Activated T-helper 17 cell treated with anti-CD3 and anti-CD28 coated beads, Interleukin-2, amount 50 U/mL, for 72 hours (primary cell): Measurements from ENCODE around the gene TDRD1. TPM values are rescaled to one million over a fixed set of nuclear protein-coding genes. Genes with fewer than 3 reads are reported as not detected.
"Not testable (repeated sequence)": the region's sequence is repeated elsewhere in the genome, so short reads cannot be mapped to it uniquely, and the experiment has no call there.

ENCODE experiments used
- ATAC-seq: fragments of 150-1000 bp; cut with Tn5 transposase; replicated peaks from 2 replicates; pipeline ENCODE4 v1.10.0; 2021; ENCODE audit warnings: mild to moderate bottlenecking, moderate library complexity
- H3K27ac Mint-ChIP-seq: one replicate; pipeline ENCODE4 v1.8.0; 2022; ENCODE audit warnings: mixed read lengths
- H3K27me3 Mint-ChIP-seq: one replicate; pipeline ENCODE4 v1.8.0; 2022; ENCODE audit warnings: mixed read lengths
- H3K36me3 Mint-ChIP-seq: one replicate; pipeline ENCODE4 v1.8.0; 2022; ENCODE audit warnings: low read depth, mild to moderate bottlenecking, mixed read lengths
- H3K4me1 Mint-ChIP-seq: one replicate; pipeline ENCODE4 v1.8.0; 2022; ENCODE audit warnings: mixed read lengths
- H3K4me3 Mint-ChIP-seq: one replicate; pipeline ENCODE4 v1.8.0; 2022; ENCODE audit warnings: mild to moderate bottlenecking, mixed read lengths
- H3K9me3 Mint-ChIP-seq: one replicate; pipeline ENCODE4 v1.8.0; 2022; ENCODE audit warnings: mixed read lengths
- total RNA-seq, 2 donors: library from RNA; stranded (reverse); gene quantifications; one replicate each; pipeline ENCODE4 v1.2.3, GENCODE V29; 2022

TDRD1 gene
- under 1 TPM; 0.09 to 0.48 TPM for total RNA-seq

DNA sequence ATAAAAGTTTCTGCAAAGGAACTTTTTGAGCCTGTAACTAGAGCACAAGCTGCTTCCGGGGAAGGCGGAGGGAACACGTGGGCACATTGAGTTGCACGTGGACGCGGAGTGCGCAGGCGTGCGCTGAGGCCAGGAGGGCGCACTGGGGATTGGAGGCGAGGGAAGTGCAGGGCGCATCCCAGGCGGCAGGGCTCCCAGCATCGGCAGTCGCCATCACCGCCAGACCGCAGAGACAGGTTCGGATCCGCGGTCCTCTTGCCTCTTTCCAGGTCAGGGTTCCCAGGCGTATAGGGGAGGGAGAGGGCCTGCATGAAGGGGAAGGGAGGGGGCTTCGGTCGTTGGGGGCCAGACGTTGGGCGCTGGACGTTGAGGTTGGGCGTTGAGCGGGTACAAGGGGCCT, at the start of gene TDRD1:
Gene TDRD1 (plus strand): TSS at position 206 of the 400 bp plus-strand sequence. CDS start 8,479 bp downstream, outside the sequence.
- Mint-ChIP-seq H3K4me3 (no peak within 1 kb of the TSS), H3K4me1 (peaks cover 14% of the 10 kb centered on the region), H3K27ac (no peak within 1 kb of the TSS), H3K36me3 (no peaks in the 10 kb centered on the region), H3K9me3 (no peaks in the 10 kb centered on the region), H3K27me3 (no peaks in the 10 kb centered on the region)
- no peak for ATAC-seq

- no peak overlapping the region for H3K27ac Mint-ChIP-seq
- no peaks in the 10 kb centered on the region for H3K9me3 Mint-ChIP-seq
- peaks cover 93% of the 10 kb centered on the region for H3K36me3 Mint-ChIP-seq
- H3K4me1 Mint-ChIP-seq: no peaks in the 10 kb centered on the region
- ATAC-seq: no peak
- H3K4me3 Mint-ChIP-seq: no peak overlapping the region
- no peaks in the 10 kb centered on the region for H3K27me3 Mint-ChIP-seq
These were observed 48.1 kb upstream of the TDRD1 start for GRCh38 chr10:114131094-114131493.

GRCh38 chr10:114135476-114135875, 43.7 kb upstream of the TDRD1 start:
- Mint-ChIP-seq H3K4me1 (no peaks in the 10 kb centered on the region), H3K27ac (no peak overlapping the region), H3K4me3 (no peak overlapping the region), H3K36me3 (peaks cover 87% of the 10 kb centered on the region), H3K27me3 (no peaks in the 10 kb centered on the region), H3K9me3 (no peaks in the 10 kb centered on the region)
- ATAC-seq: no peak

DNA sequence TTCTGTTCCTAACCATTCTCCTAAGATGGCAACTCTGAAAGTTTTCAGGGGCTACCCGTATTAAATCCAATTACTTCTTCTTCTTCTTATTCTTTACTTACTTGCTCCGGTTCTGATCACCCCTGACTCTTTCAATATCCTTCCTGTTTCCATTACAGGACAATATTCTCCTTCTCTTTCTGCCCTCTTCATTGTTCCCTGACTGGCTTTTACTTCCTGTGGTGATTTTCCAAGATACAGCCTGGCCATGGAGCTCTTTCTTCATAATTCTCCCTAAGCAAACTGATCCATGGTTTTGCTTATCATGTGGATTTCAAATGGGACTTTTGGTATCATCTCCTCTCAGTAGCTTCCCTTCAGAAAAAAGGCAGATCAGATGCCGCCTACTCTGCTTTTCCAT, 40.6 kb upstream of the TDRD1 start:
- Mint-ChIP-seq H3K36me3 (peaks cover 90% of the 10 kb centered on the region), H3K4me1 (no peaks in the 10 kb centered on the region), H3K4me3 (no peak overlapping the region), H3K27me3 (no peaks in the 10 kb centered on the region), H3K27ac (no peak overlapping the region), H3K9me3 (no peaks in the 10 kb centered on the region)
- ATAC-seq: no peak

- H3K4me1 Mint-ChIP-seq: no peaks in the 10 kb centered on the region
- H3K27ac Mint-ChIP-seq: no peak overlapping the region
- no peaks in the 10 kb centered on the region for H3K9me3 Mint-ChIP-seq
- no peaks in the 10 kb centered on the region for H3K27me3 Mint-ChIP-seq
- peaks cover 90% of the 10 kb centered on the region for H3K36me3 Mint-ChIP-seq
- H3K4me3 Mint-ChIP-seq: no peak overlapping the region
- no peak for ATAC-seq
These were observed 39.1 kb upstream of the TDRD1 start for GRCh38 chr10:114140036-114140435.

GRCh38 chr10:114140827-114141226, 38.3 kb upstream of the TDRD1 start:
- H3K9me3 Mint-ChIP-seq, H3K4me3 Mint-ChIP-seq, H3K27me3 Mint-ChIP-seq, H3K4me1 Mint-ChIP-seq, H3K27ac Mint-ChIP-seq, ATAC-seq: not testable (repeated sequence)
- H3K36me3 Mint-ChIP-seq: peaks cover 90% of the 10 kb centered on the region

- no peaks in the 10 kb centered on the region for H3K9me3 Mint-ChIP-seq
- no peaks in the 10 kb centered on the region for H3K27me3 Mint-ChIP-seq
- peaks cover 88% of the 10 kb centered on the region for H3K36me3 Mint-ChIP-seq
- no peaks in the 10 kb centered on the region for H3K4me1 Mint-ChIP-seq
- no peak for ATAC-seq
- no peak overlapping the region for H3K4me3 Mint-ChIP-seq
- H3K27ac Mint-ChIP-seq: no peak overlapping the region
These were observed 37.1 kb upstream of the TDRD1 start for GRCh38 chr10:114142018-114142417.

GRCh38 chr10:114143160-114143559, 36.0 kb upstream of the TDRD1 start:
- Mint-ChIP-seq H3K27me3 (no peaks in the 10 kb centered on the region), H3K9me3 (no peaks in the 10 kb centered on the region), H3K4me1 (no peaks in the 10 kb centered on the region), H3K4me3 (no peak overlapping the region), H3K27ac (no peak overlapping the region), H3K36me3 (peaks cover 92% of the 10 kb centered on the region)
- no peak for ATAC-seq

- not testable (repeated sequence) for ATAC-seq, H3K4me1 Mint-ChIP-seq, H3K4me3 Mint-ChIP-seq, H3K27ac Mint-ChIP-seq, H3K9me3 Mint-ChIP-seq, H3K27me3 Mint-ChIP-seq
- peaks cover 97% of the 10 kb centered on the region for H3K36me3 Mint-ChIP-seq
These were observed 29.7 kb upstream of the TDRD1 start for GRCh38 chr10:114149476-114149875.

DNA sequence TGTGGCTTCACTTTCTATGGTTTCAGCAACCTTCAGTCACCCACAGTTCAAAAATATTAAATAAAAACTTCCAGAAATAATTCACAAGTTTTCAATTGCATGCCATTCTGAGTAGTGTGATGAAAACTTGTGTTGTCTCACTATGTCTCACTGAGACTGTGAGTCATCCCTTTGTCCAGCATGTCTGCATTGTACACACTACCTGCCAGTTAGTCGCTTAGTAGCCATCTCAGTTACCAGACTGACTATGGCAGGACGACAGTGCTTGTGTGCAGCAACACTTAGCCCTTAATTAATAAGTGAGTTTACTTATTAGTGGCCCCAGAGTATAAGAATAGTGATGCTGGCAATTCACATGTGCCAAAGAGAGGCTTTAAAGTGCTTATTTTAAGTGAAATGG, 27.7 kb upstream of the TDRD1 start:
- peak; percentile 89 for ATAC-seq
- Mint-ChIP-seq H3K4me1 (no peaks in the 10 kb centered on the region), H3K9me3 (no peaks in the 10 kb centered on the region), H3K36me3 (peaks cover 97% of the 10 kb centered on the region), H3K27ac (no peak overlapping the region), H3K27me3 (no peaks in the 10 kb centered on the region), H3K4me3 (no peak overlapping the region)

- no peak overlapping the region for H3K4me3 Mint-ChIP-seq
- H3K4me1 Mint-ChIP-seq: no peaks in the 10 kb centered on the region
- peaks cover 99% of the 10 kb centered on the region for H3K36me3 Mint-ChIP-seq
- H3K27me3 Mint-ChIP-seq: no peaks in the 10 kb centered on the region
- no peaks in the 10 kb centered on the region for H3K9me3 Mint-ChIP-seq
- H3K27ac Mint-ChIP-seq: no peak overlapping the region
- no peak for ATAC-seq
These were observed 27.3 kb upstream of the TDRD1 start for GRCh38 chr10:114151892-114152291.

DNA sequence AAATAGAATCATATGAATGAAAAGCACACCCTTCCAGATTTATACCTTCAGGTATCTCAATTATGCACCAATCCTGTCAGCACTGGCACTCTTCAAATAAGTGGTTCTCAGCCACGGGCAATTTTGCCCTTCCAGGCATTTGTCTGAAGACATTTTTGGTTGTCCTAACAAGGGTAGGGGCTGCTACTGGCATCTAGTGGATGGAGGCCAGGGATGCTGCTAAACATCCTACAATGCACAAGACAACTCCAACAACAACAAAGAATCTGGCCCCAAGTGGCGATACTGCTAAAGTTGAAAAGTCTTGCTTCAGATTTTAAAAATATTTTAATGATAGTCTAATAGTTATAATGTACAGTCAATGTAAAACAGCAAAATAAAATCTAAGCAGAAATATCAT, 21.2 kb upstream of the TDRD1 start:
- Mint-ChIP-seq H3K9me3 (no peaks in the 10 kb centered on the region), H3K27me3 (no peaks in the 10 kb centered on the region), H3K27ac (no peak overlapping the region), H3K36me3 (peaks cover 86% of the 10 kb centered on the region), H3K4me1 (peaks cover 11% of the 10 kb centered on the region), H3K4me3 (no peak overlapping the region)
- no peak for ATAC-seq

DNA sequence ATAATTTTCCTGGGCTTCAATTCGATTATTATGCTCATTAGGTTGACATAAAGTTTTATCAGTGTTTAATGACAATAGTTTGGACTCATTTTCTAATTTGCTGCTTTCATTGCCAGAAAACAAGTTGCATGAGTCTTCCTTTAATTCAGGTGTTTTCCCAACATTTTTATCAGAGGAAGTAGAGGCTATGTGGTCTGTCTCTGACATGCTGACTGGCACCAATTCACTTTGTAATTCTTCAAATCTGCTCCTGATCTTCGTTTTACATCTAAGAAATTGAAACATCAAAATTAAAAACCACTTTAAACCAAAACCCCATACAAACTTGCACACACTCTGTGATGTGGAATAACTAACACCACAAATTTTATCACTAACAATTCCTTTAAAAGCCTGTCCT, 16.1 kb upstream of the TDRD1 start:
- peaks cover 24% of the 10 kb centered on the region for H3K4me1 Mint-ChIP-seq
- peaks cover 55% of the 10 kb centered on the region for H3K36me3 Mint-ChIP-seq
- H3K27ac Mint-ChIP-seq: peak overlapping the region; percentile 31
- no peak for ATAC-seq
- H3K27me3 Mint-ChIP-seq: no peaks in the 10 kb centered on the region
- H3K9me3 Mint-ChIP-seq: no peaks in the 10 kb centered on the region
- H3K4me3 Mint-ChIP-seq: no peak overlapping the region

- Mint-ChIP-seq H3K36me3 (peaks cover 54% of the 10 kb centered on the region), H3K27me3 (no peaks in the 10 kb centered on the region), H3K9me3 (no peaks in the 10 kb centered on the region), H3K4me3 (no peak overlapping the region), H3K4me1 (peaks cover 20% of the 10 kb centered on the region), H3K27ac (no peak overlapping the region)
- no peak for ATAC-seq
These were observed 13.1 kb upstream of the TDRD1 start for GRCh38 chr10:114166043-114166442.

- no peak overlapping the region for H3K27ac Mint-ChIP-seq
- peaks cover 49% of the 10 kb centered on the region for H3K36me3 Mint-ChIP-seq
- peaks cover 17% of the 10 kb centered on the region for H3K4me1 Mint-ChIP-seq
- no peak overlapping the region for H3K4me3 Mint-ChIP-seq
- ATAC-seq: no peak
- no peaks in the 10 kb centered on the region for H3K9me3 Mint-ChIP-seq
- no peaks in the 10 kb centered on the region for H3K27me3 Mint-ChIP-seq
These were observed 12.7 kb upstream of the TDRD1 start for GRCh38 chr10:114166494-114166893.

- Mint-ChIP-seq H3K27ac (peak overlapping the region; percentile 5), H3K9me3 (no peaks in the 10 kb centered on the region), H3K4me3 (no peak overlapping the region), H3K4me1 (peaks cover 22% of the 10 kb centered on the region), H3K27me3 (no peaks in the 10 kb centered on the region), H3K36me3 (peaks cover 36% of the 10 kb centered on the region)
- ATAC-seq: peak; percentile 80
These were observed 11.2 kb upstream of the TDRD1 start for GRCh38 chr10:114167985-114168384.
